Measurements from ENCODE around the gene UMODL1. TPM values are rescaled to one million over a fixed set of nuclear protein-coding genes. Genes with fewer than 3 reads are reported as not detected.
A peak's percentile ranks its signal among the peaks of the same experiment; 100 is the strongest.

Gene UMODL1
- total and polyA plus RNA-seq, 2 donors (not counting 1 experiment from before 2014, with no cell fraction given): not detected

DNA sequence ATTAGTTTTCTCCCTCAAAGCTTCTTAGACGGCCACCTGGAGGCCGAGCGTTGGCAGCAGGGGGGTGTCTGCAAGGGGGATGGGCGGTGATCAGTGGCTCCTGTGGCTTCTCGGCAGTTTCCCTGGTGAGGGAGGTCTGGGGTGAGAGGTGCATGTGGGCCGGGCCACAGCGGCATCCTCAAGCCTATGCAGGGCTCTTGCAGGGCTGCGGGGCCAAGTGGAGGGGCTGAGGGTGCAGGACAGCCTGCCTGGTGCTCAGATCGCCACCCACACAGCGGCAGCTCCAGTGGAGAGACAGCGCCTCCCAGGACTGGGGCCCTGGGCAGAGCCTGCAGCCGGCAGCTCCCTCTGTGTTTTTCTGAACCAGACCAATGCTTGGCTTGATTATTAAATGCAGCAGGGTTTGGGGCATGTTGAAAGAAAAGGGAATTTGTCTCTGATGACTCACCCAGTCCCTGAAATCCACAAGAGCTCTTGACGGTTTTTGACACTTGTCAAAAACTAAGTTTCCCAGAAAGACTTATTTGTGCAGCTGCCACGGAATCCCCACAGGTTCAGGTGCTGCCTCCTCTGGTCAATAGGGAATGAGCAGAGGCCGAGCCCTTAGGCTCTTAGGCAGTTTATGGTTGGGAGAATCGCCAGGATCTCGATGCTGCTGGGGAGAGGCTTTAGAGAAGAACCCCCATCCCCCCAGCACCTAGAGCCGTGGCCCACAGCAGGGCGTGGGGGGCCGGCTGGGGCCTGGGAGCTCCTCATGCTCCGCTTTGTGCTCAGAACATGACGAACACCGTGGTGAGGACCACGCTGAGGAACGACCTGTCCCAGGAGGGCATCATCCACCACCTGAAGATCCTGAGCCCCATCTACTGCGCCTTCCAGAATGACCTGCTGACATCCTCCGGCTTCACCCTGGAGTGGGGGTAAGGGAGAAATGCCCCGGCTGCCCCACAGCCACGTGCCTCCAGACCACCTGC, 54.7 kb downstream of the UMODL1 start:
- H2AFZ ChIP-seq (ENCODE audit: low read length): no peak overlapping the region
- TF ChIP-seq EZH2 (IDR thresholded peaks at IDR 0.05; ENCODE audit: low read length, missing control alignments): no peak
- TF ChIP-seq, protein P1, sequence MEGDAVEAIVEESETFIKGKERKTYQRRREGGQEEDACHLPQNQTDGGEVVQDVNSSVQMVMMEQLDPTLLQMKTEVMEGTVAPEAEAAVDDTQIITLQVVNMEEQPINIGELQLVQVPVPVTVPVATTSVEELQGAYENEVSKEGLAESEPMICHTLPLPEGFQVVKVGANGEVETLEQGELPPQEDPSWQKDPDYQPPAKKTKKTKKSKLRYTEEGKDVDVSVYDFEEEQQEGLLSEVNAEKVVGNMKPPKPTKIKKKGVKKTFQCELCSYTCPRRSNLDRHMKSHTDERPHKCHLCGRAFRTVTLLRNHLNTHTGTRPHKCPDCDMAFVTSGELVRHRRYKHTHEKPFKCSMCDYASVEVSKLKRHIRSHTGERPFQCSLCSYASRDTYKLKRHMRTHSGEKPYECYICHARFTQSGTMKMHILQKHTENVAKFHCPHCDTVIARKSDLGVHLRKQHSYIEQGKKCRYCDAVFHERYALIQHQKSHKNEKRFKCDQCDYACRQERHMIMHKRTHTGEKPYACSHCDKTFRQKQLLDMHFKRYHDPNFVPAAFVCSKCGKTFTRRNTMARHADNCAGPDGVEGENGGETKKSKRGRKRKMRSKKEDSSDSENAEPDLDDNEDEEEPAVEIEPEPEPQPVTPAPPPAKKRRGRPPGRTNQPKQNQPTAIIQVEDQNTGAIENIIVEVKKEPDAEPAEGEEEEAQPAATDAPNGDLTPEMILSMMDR (conservative IDR thresholded peaks at IDR 0.05 in 1 of 2, IDR thresholded peaks at IDR 0.05 in 1 of 2; ENCODE audit: low read depth in 1 of 2, low read length in 2 of 2): peak in 1 of 2 donors; percentile 7
- no peaks in the 10 kb centered on the region for H3K4me1 ChIP-seq (ENCODE audit: control insufficient read depth, extremely low read depth, insufficient read depth, low read length)
- no peaks in the 10 kb centered on the region for H3K9me3 ChIP-seq (ENCODE audit: control insufficient read depth, insufficient read depth, low read depth, low read length)
- H3K27ac ChIP-seq (ENCODE audit: insufficient read depth, low read length): no peak overlapping the region
- no peak overlapping the region for H3K4me2 ChIP-seq (ENCODE audit: extremely low read depth, insufficient read depth, low read length)
- no peaks in the 10 kb centered on the region for H3K79me2 ChIP-seq (ENCODE audit: control insufficient read depth, insufficient read depth, low read length)
- H3K9ac ChIP-seq (ENCODE audit: insufficient read depth, low read length): no peak overlapping the region
- no peaks in the 10 kb centered on the region for H3K36me3 ChIP-seq (ENCODE audit: control insufficient read depth, insufficient read depth, low read length)
- H3K4me3 ChIP-seq (replicated peaks in 1 of 4; ENCODE audit: control extremely low read depth in 1 of 4, insufficient read depth in 1 of 4, low read depth in 3 of 4, low read length in 4 of 4): no peak overlapping the region
- H4K20me1 ChIP-seq (ENCODE audit: control insufficient read depth, extremely low read depth, insufficient read depth, low read length): no peaks in the 10 kb centered on the region
- peaks cover 12% of the 10 kb centered on the region for H3K27me3 ChIP-seq (ENCODE audit: control insufficient read depth, insufficient read depth, low read length)
- DNase-seq (ENCODE audit: low read depth in 2 of 2): peak; percentile 60 to 63

DNA sequence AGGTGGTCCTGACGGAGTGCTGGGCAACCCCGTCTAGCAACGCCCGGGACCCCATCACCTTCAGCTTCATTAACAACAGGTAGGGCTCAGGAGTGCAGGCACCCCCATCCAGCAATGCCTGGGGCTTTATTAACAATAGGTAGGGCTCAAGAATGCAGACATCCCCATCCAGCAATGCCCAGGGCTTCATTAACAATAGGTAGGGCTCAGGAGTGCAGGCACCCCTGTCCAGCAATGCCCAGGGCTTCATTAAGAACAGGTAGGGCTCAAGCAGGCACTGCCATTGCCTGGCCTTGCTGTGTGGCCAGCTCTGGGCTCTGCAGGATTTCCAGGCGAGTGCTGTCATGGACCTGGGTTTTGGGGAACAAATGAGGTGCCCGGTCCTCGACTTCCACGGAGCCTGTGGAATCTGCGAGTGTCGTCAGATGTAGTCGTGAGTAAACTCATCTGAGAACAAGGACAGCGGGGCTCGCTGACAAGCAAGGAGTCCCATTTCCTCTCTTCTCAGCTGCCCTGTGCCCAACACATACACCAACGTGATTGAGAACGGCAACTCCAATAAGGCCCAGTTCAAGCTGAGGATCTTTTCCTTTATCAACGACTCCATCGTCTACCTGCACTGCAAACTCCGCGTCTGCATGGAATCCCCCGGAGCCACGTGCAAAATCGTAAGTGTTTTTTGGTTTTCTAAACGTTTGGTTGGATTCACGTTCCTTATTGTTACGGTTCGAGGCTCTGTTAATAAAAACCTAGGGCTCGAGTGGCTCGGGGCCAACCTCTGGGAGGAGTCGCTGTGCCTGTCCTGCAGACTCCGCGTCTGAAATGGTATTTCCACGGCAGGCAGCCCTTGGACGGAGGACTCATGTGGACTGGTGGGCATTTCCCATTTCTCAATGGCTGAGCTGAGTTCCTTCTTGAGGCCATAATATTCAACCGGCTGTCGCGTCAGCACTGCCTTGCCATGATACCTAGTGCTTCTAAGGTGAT, 56.3 kb downstream of the UMODL1 start:
- Histone ChIP-seq H3K9me3 (ENCODE audit: control insufficient read depth, insufficient read depth, low read depth, low read length) (no peaks in the 10 kb centered on the region), H3K4me1 (ENCODE audit: control insufficient read depth, extremely low read depth, insufficient read depth, low read length) (no peaks in the 10 kb centered on the region), H3K4me2 (ENCODE audit: extremely low read depth, insufficient read depth, low read length) (no peak overlapping the region), H3K27ac (ENCODE audit: insufficient read depth, low read length) (no peak overlapping the region), H2AFZ (ENCODE audit: low read length) (no peak overlapping the region), H3K27me3 (ENCODE audit: control insufficient read depth, insufficient read depth, low read length) (peaks cover 5% of the 10 kb centered on the region), H3K4me3 (replicated peaks in 1 of 4; ENCODE audit: control extremely low read depth in 1 of 4, insufficient read depth in 1 of 4, low read depth in 3 of 4, low read length in 4 of 4) (no peak overlapping the region), H3K9ac (ENCODE audit: insufficient read depth, low read length) (no peak overlapping the region), H4K20me1 (ENCODE audit: control insufficient read depth, extremely low read depth, insufficient read depth, low read length) (no peaks in the 10 kb centered on the region), H3K79me2 (ENCODE audit: control insufficient read depth, insufficient read depth, low read length) (no peaks in the 10 kb centered on the region), H3K36me3 (ENCODE audit: control insufficient read depth, insufficient read depth, low read length) (no peaks in the 10 kb centered on the region)
- DNase-seq (ENCODE audit: low read depth in 2 of 2): no peak
- TF ChIP-seq EZH2 (IDR thresholded peaks at IDR 0.05; ENCODE audit: low read length, missing control alignments): no peak
- TF ChIP-seq, protein P1 (conservative IDR thresholded peaks at IDR 0.05 in 1 of 2, IDR thresholded peaks at IDR 0.05 in 1 of 2; ENCODE audit: low read depth in 1 of 2, low read length in 2 of 2): no peak

All from fibroblast of lung (primary cell).